Skeletal muscle cell (primary cell): ENCODE data around the gene DLL4.
A peak's percentile ranks its signal among the peaks of the same experiment; 100 is the strongest.

Experiments used
- DNase-seq: peaks from one replicate; pipeline ENCODE4 v3.0.0-alpha.2; 2010; ENCODE audit warnings: low read depth
- H3K4me3 ChIP-seq: 2 replicates; pipeline ENCODE4 v1.5.1; 2011; ENCODE audit warnings: low read depth, mild to moderate bottlenecking, control low read depth, low read length, moderate library complexity

DLL4 gene

DNA sequence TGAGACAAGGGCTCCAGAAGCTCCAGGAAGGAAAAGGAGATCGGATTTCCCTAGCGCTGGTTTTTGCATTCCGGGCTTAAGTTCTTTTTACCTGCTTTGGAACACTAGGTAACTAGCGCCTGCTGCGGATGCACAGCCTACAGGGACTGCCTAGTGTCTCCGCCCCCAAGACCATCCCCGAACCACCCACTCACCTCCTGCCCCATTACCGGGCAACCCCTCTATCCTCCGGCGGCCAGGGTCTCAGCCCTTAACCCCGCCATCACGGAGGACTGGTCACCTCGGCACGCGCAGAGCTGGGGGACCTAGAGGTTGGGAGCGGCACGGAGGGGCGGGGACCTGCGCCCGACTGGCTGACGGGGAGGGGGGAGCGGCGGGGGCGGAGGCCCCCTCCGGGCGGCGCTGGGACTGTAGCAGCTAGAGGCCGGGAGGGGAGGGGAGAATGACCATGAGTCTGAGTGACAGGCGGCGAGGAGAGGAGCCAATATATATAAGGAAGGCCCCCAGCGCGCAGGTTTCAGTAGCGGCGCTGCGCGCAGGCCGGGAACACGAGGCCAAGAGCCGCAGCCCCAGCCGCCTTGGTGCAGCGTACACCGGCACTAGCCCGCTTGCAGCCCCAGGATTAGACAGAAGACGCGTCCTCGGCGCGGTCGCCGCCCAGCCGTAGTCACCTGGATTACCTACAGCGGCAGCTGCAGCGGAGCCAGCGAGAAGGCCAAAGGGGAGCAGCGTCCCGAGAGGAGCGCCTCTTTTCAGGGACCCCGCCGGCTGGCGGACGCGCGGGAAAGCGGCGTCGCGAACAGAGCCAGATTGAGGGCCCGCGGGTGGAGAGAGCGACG lies at the start of gene DLL4:
DLL4 (plus strand) TSS at position 520 of the 839 bp plus-strand sequence. CDS start 329 bp downstream, outside the sequence.
- peak within 1 kb of the TSS; percentile 43 for H3K4me3 ChIP-seq
- no peak for DNase-seq

DNA sequence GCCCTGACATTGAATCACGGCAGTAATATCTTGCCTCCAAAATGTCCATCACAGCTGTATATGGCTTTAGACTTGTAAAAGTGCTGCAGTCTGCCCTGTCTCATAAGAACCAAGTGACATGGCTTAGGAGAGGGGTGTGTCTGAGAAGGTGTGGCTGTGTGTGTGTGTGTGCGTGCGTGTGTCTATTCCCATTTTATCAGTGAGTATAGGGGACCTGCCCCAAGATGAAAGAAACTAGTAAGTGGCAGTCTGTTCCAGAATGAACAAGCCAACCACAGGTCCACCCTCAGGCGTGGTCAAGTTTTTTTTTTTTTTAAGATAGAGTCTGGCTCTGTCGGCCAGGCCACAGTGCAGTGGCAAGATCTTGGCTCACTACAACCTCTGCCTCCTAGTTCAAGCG lies 49.5 kb upstream of the DLL4 start:
- no peak overlapping the region for H3K4me3 ChIP-seq
- no peak for DNase-seq

DNA sequence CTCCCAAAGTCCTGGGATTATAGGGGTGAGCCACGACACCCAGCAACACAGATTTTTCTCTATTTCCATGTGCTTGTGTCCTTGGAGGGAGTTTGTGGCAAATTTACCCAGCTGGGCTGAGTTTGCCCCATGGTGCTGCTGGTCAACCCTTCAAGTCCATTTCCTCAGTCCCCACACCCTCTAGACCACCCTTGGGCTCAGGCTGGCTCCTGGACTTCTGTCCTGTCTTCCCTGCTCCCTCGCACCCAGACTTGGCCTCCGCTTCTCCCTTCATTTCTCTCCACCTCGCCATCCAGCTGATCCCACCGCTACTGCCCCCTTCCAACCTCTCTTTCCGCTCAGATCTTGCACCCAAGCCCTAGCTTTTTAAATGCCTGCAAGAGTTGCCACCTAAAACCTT lies 47.8 kb upstream of the DLL4 start:
- DNase-seq: no peak

DNA sequence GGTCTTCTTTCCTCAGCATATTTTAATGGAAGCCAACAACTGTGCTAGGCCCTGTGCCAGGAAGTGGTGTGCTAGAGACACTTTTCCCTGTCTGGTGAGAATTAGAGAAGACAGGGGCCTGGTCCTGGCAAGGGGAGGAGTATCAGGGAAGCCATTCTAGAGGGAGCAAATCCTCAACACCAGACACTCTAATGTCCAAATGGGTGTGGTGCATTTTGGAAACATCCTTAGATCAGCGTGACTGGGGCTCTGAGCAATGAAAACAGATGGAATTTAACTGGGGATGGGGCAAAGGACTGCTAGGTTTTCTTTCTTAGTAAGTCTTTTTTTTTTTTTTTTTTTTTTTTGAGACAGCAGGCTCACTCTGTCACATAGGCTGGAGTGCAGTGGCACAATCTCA lies 42.6 kb upstream of the DLL4 start:
- no peak for DNase-seq
- H3K4me3 ChIP-seq: no peak overlapping the region

More for the DNA sequence above, 47.8 kb upstream of the DLL4 start:
- H3K4me3 ChIP-seq: no peak overlapping the region

DNA sequence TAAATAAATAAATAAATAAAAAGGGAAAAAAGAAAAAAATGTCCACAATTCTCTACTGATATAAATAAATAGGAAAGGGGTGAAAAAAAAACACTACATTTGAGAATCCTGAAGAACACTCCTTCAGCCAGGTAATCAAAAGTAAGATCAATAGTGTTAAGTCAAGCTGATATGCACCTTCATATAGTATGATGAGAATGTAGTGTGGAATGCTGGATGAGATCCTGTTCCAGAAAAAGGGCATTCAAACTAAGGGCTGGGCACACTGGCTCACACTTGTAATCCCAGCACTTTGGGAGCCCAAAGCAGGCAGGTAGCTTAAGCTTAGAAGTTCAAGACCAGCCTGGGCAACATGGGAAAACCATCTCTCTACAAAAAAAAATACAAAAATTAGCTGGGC lies 40.0 kb upstream of the DLL4 start:
- no peak for DNase-seq
- H3K4me3 ChIP-seq: no peak overlapping the region

DNA sequence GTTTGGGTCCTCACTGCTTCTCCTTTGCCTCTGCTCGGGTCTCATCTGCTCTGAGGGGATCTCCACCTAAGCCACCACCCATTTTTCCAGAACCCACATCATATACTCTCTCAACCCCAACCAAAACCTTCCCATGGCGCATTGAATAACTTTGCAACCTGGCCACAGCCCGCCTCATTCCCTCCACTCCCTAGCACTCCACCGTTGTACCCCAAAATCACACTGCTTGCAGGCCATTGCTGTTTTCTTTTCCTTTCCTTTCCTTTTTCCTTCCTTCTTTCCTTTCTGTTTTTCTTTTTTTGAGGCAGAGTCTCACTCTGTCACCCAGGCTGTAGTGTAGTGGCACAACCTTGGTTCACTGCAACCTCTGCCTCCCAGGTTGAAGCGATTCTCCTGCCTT lies 38.0 kb upstream of the DLL4 start:
- no peak for DNase-seq
- H3K4me3 ChIP-seq: no peak overlapping the region

DNA sequence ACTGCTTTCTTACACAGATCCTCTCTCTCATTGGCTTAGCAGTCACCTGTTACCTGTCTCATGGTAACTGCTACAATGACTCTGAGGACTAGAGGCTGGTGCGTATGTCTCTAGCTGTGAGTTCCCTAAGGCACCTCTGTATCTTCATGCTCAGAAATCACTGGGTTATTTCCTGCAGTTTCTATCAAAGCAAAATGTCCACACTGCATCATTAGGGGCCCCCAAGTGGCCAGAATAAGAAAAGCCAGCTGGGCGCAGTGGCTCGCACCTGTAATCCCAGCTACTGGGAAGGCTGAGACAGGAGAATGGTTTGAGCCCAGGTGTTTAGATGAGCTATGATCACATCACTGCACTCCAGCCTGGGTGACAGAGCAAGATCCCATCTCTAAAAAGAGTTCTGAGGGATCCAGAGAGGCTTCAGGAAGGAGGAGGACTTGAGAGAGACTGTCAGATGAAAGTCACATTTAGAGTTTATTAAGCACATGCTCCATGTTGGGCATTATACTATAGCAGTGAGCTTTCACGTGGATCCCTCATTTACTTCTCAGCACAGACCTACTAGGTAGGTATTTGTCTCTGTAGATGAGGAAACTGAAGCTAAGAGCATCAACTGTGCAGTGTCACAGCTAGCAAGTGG lies 37.2 kb upstream of the DLL4 start:
- no peak overlapping the region for H3K4me3 ChIP-seq
- no peak for DNase-seq

DNA sequence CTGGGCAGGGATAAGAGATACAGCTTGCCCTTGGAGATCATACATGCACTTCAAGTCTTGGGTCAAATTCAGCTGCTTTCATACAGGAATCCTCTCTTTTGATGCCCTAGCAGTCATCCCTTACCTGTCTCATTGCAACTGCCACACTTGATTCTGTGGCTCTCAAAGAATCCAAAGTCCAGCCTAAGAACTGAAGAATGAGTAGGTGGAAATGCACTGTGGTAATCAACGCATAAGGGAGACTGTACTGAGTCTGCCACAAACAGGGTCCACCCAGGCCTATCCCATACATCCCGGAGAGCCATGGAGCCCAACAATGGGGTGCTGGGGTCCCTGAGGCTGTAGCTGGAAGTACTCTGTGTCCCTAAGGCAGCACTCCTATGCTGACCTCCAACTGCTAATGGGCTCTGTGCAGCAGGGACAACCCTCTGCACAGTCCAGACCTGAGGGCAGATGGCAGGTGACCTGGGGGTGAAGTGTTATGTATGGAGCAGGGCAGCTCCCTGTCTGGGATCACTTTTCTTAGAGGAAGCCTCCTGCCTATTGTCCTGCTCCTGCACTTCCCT lies 36.6 kb upstream of the DLL4 start:
- no peak for DNase-seq
- H3K4me3 ChIP-seq: no peak overlapping the region

DNA sequence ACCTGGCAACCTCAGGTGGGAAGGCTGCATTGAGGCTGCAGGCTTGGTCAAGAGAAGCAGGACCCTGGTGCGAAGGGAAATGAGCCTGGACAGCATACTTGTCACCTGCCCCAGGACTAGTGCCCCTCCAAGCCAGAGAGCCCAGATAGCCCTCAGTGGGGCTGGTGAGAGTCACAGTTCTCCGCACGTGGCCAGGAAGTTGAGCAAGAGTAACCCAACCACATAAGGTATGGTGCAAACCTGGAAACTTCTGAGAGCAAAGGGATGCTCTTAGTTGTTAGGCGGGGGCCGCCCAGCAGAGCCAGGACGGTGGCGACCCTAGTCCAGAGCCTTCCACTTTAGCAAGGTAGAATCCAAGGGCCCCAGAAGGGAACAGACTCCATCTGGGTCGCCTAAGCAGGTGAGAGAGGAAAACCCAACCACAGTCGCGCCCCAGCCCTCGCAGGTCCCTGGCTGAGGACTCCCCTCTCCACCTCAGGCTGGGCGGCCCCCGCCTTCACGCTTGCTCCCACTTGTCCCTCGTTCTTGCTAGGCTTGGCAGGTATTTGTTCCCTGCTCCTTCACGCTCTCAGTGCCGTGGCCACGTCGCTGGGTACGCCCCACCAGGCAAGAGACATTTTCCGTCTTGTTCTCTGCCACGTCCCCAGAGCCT lies 36.0 kb upstream of the DLL4 start:
- DNase-seq: no peak
- no peak overlapping the region for H3K4me3 ChIP-seq

DNA sequence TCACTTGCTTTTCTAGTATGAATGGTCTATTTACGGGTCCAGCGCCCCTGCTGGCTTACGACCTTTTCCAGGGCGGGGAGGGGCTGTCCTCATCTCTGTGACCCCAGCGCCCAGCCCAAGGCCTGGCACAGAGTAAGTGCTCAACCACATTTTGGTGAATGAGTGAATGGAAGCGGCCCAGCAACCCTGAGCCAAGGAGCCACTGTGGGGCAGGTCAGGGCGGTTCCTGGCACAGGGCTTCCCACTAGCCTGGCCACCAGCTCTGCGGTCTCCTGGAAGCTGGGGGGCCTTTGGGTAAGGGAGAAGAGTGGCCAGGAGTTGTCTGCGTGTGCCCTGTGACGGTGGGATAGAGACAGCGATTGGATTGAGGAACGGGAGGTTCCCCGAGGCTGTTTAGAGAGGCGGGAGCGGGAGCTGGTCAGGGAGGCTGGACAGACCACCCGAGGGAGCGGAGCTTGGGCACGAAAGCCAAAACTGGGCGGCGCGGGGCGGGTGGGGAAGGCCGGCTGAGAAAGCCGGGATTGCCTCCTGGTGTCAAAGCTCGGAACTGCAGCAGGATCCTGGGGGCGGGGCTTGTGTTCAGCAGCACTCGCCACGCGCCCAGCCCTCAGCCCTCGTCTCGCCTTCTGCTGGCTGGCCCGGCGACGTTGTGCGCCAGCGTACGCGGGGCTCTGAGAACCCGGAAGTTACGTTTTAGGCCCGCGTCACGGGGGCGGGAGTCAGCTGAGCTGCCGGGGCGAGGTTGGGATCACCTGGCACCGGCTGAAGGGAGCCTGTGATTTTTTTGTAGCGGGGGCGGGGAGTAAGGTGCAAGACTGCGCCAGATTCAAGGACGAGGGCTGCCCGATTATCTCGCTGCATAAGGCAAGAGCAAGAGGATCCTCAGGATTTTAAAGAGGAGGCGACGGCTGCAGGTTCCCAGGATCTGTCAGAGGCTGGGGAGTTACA lies 35.1 kb upstream of the DLL4 start, which contains the start of gene VPS18:
VPS18 (plus strand) TSS at position 718 of the 948 bp plus-strand sequence. CDS start 319 bp downstream, outside the sequence.
- peak; percentile 86 for DNase-seq
- peak within 1 kb of the TSS; percentile 93 for H3K4me3 ChIP-seq

DNA sequence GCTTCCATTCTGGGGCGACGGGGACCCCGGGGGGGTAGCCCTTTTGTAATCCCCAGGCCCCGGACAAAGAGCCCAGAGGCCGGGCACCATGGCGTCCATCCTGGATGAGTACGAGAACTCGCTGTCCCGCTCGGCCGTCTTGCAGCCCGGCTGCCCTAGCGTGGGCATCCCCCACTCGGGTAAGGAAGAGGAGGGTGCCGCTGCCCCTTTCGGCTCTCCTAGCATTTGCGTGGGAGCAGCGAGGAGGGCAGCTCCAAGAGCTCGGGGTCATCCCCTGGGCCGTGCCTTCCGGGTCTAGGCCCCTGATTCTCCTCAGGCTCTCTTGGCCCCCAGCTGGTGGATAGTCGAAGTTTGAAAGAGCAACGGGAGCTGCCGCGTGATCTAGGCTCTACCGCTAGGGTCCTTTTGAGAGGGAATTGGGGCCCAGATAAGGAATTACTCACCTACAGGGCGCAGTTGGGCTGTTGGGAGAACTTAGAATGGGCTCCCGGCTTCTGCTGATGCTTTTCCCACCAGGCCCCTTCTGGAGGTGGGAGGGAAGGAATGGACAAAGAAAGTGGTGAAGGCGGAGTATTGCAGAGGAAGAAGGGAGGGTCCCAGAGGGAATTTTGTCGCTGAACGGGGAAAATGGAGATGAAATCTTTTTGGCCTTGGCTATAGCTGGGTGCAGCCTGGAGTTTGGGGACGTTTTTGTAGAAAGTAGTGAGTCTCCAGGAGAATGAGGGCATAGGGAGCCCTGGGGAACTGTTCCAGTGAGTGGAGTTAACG lies 34.3 kb upstream of the DLL4 start:
- H3K4me3 ChIP-seq: peak overlapping the region; percentile 93
- no peak for DNase-seq

DNA sequence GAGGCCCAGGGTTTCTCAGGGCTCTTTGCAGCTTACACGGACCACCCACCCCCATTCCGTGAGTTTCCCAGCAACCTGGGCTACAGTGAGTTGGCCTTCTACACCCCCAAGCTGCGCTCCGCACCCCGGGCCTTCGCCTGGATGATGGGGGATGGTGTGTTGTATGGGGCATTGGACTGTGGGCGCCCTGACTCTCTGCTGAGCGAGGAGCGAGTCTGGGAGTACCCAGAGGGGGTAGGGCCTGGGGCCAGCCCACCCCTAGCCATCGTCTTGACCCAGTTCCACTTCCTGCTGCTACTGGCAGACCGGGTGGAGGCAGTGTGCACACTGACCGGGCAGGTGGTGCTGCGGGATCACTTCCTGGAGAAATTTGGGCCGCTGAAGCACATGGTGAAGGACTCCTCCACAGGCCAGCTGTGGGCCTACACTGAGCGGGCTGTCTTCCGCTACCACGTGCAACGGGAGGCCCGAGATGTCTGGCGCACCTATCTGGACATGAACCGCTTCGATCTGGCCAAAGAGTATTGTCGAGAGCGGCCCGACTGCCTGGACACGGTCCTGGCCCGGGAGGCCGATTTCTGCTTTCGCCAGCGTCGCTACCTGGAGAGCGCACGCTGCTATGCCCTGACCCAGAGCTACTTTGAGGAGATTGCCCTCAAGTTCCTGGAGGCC lies 29.5 kb upstream of the DLL4 start:
- H3K4me3 ChIP-seq: no peak overlapping the region
- no peak for DNase-seq

DNA sequence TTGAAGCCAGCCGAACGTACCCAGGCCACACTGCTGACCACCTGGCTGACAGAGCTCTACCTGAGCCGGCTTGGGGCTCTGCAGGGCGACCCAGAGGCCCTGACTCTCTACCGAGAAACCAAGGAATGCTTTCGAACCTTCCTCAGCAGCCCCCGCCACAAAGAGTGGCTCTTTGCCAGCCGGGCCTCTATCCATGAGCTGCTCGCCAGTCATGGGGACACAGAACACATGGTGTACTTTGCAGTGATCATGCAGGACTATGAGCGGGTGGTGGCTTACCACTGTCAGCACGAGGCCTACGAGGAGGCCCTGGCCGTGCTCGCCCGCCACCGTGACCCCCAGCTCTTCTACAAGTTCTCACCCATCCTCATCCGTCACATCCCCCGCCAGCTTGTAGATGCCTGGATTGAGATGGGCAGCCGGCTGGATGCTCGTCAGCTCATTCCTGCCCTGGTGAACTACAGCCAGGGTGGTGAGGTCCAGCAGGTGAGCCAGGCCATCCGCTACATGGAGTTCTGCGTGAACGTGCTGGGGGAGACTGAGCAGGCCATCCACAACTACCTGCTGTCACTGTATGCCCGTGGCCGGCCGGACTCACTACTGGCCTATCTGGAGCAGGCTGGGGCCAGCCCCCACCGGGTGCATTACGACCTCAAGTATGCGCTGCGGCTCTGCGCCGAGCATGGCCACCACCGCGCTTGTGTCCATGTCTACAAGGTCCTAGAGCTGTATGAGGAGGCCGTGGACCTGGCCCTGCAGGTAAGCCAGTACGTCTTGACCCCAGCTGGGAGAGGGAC lies 28.7 kb upstream of the DLL4 start:
- no peak for DNase-seq
- H3K4me3 ChIP-seq: no peak overlapping the region

DNA sequence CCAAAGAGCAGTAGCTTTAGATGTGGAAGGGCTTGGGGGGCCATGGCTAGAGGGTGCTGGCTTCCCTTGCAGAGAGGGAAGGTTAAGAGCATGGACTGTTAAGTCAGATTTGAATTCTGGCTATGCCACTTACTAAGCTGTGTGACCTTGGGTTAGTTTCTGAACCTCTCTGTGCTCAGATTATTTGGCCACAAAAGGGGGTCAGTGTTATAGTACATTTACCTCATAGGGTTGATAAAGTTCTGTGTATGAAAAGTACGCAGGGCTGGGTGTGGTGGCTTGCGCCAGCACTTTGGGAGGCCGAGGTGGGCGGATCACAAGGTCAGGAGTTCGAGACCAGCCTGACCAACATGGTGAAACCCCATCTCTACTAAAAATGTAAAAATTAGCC lies 28.1 kb upstream of the DLL4 start:
- DNase-seq: no peak
- no peak overlapping the region for H3K4me3 ChIP-seq

DNA sequence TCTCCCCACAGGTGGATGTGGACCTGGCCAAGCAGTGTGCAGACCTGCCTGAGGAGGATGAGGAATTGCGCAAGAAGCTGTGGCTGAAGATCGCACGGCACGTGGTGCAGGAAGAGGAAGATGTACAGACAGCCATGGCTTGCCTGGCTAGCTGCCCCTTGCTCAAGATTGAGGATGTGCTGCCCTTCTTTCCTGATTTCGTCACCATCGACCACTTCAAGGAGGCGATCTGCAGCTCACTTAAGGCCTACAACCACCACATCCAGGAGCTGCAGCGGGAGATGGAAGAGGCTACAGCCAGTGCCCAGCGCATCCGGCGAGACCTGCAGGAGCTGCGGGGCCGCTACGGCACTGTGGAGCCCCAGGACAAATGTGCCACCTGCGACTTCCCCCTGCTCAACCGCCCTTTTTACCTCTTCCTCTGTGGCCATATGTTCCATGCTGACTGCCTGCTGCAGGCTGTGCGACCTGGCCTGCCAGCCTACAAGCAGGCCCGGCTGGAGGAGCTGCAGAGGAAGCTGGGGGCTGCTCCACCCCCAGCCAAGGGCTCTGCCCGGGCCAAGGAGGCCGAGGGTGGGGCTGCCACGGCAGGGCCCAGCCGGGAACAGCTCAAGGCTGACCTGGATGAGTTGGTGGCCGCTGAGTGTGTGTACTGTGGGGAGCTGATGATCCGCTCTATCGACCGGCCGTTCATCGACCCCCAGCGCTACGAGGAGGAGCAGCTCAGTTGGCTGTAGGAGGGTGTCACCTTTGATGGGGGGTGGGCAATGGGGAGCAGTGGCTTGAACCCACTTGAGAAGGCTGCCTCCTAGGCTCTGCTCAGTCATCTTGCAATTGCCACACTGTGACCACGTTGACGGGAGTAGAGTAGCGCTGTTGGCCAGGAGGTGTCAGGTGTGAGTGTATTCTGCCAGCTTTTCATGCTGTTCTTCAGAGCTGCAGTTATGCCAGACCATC lies 26.3 kb upstream of the DLL4 start:
- no peak overlapping the region for H3K4me3 ChIP-seq
- DNase-seq: no peak

DNA sequence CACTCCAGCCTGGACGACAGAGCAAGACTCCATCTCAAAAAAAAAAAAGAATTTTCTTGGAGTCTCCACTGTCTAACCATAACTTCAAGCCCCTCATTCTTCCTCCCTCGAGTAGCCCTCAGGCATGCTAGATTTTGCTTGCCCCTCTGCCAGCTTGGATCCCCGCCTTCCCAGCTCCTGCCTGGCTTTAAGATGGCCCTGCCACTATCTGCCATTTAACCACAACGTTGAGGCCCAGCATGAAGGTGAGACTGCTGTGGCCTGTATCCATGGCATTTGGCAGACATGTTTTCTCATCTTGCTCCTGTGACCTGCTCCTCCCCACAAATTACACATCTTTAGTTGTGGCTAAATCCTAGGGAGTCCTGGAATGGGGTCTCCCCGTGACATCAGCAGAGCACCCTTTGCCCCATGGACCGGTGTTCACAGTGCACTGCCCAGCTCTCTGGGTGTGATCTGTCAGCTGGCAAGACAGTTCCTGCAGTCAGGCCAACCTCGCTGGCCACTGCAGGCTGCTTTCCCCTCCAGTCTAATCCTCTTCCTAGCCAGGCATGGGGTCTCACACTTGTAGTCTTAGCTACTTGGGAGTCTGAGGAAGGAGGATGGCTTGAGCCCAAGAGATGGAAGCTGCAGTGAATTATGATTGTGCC lies 24.5 kb upstream of the DLL4 start:
- no peak for DNase-seq
- no peak overlapping the region for H3K4me3 ChIP-seq
